Prostate gland (tissue), 2 donors: ENCODE results near the gene TUSC7. TPM values are rescaled to one million over a fixed set of nuclear protein-coding genes. Genes with fewer than 3 reads are reported as not detected.

Experiments used
- DNase-seq: peaks from one replicate; pipeline ENCODE4 v3.0.0-alpha.2; 2019; ENCODE audit warnings: low spot score
- H3K27ac ChIP-seq, 2 donors: fragments of 200-600 bp; sonication (generic); 2 replicates each; pipeline ENCODE4 v1.5.1; 2017 to 2019
- H3K27me3 ChIP-seq: fragments of 200-600 bp; sonication (generic); replicated peaks from 2 replicates; pipeline ENCODE4 v1.5.1; 2019; ENCODE audit not compliant: insufficient read depth
- H3K36me3 ChIP-seq, 2 donors: fragments of 200-600 bp; sonication (generic); 1 replicate in 1 of 2; 2 replicates in 1 of 2; pipeline versions ENCODE4 v1.5.1 to v1.8.1; 2017 to 2019
- H3K4me1 ChIP-seq: fragments of 200-600 bp; sonication (generic); replicated peaks from 2 replicates; pipeline ENCODE4 v1.5.1; 2019
- H3K4me3 ChIP-seq, 2 donors: fragments of 200-600 bp; sonication (generic); 2 replicates each; pipeline ENCODE4 v1.5.1; 2017 to 2019
- H3K9me3 ChIP-seq: fragments of 200-600 bp; sonication (generic); 2 replicates; pipeline ENCODE4 v1.5.1; 2017
- POLR2A ChIP-seq: fragments of 450-650 bp; IDR thresholded peaks from one replicate; pipeline ENCODE4 v1.6.1; 2016; ENCODE audit warnings: antibody characterized with exemption, mild to moderate bottlenecking
- POLR2AphosphoS5 ChIP-seq: sonication (generic); formaldehyde crosslinking; IDR thresholded peaks from one replicate; pipeline ENCODE4 v1.6.1; 2017; ENCODE audit warnings: antibody characterized with exemption
- WGBS: methylation state at CpG from one replicate; pipeline ENCODE4 v1.1.5; 2018; 5-methylcytosine and 5-hydroxymethylcytosine counted together
- intact Hi-C: fragments of 100-400 bp; cut with DNase I; formaldehyde crosslinking; loops from one replicate; pipeline ENCODE4 v1.14.2; 2022
- total RNA-seq, 2 donors: library from RNA; depleted of rRNA; stranded (reverse); fragments of >200 nt; gene quantifications; one replicate each; pipeline ENCODE4 v1.1.0, GENCODE V29; 2016
- TF ChIP-seq, protein P1 (sequence below), 4 experiments: fragments of 200-600 bp in 2 of 4; fragments of 450-650 bp in 2 of 4; sonication (generic) in 2 of 4; IDR thresholded peaks; 1 replicate in 3 of 4; 2 replicates in 1 of 4; pipeline ENCODE4 v1.5.1; 2016 to 2019; ENCODE audit warnings: antibody characterized with exemption in 4 of 4, mild to moderate bottlenecking in 2 of 4, moderate library complexity in 2 of 4

TUSC7 gene
- total RNA-seq, 2 donors from 2014 or later: not detected

- 6% methylated on average over 3 of the region's 3 CpGs for WGBS
- H3K4me3 ChIP-seq: no peak overlapping the region
- no peaks in the 10 kb centered on the region for H3K4me1 ChIP-seq
- H3K27me3 ChIP-seq: no peaks in the 10 kb centered on the region
- no peaks in the 10 kb centered on the region for H3K36me3 ChIP-seq
- H3K9me3 ChIP-seq: no peaks in the 10 kb centered on the region
- TF ChIP-seq, protein P1, sequence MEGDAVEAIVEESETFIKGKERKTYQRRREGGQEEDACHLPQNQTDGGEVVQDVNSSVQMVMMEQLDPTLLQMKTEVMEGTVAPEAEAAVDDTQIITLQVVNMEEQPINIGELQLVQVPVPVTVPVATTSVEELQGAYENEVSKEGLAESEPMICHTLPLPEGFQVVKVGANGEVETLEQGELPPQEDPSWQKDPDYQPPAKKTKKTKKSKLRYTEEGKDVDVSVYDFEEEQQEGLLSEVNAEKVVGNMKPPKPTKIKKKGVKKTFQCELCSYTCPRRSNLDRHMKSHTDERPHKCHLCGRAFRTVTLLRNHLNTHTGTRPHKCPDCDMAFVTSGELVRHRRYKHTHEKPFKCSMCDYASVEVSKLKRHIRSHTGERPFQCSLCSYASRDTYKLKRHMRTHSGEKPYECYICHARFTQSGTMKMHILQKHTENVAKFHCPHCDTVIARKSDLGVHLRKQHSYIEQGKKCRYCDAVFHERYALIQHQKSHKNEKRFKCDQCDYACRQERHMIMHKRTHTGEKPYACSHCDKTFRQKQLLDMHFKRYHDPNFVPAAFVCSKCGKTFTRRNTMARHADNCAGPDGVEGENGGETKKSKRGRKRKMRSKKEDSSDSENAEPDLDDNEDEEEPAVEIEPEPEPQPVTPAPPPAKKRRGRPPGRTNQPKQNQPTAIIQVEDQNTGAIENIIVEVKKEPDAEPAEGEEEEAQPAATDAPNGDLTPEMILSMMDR (IDR thresholded peaks at IDR 0.05): no peak
- TF ChIP-seq POLR2AphosphoS5: no peak
- TF ChIP-seq POLR2A: no peak
- DNase-seq: no peak
- H3K27ac ChIP-seq: no peak overlapping the region
- intact Hi-C loops: no loop called here
Measured at GRCh38 chr3:116749388-116749787, 39.8 kb downstream of the TUSC7 start.

DNA sequence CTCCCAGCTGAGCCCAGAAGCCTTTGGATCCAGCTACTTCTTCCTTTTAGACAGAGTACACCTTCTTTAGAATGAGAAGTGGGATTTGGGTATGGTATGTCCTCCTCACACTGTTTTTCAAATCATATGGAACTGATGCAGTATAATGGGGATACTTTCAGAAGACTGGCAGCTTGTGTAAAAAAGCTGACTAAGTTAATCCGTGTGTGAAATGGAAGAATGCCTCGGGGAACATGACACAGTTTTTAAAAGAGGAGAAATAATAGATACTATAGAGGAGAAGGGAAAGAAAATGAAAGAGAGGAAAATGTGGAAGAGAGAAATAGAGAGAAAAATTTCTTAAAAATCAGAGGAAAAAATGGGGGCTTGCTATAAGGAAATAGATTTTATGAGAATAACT is 47.7 kb downstream of the TUSC7 start:
- no peak overlapping the region for H3K4me3 ChIP-seq
- no peaks in the 10 kb centered on the region for H3K9me3 ChIP-seq
- TF ChIP-seq POLR2AphosphoS5 (no peak), POLR2A (no peak)
- TF ChIP-seq, protein P1 (IDR thresholded peaks at IDR 0.05): no peak
- H3K27me3 ChIP-seq: no peaks in the 10 kb centered on the region
- intact Hi-C loops: loop anchor here (2.0 to 5.0 kb wide), 2 partner anchors 305 to 620 kb away; no protein-coding TSS in a partner anchor
- no peaks in the 10 kb centered on the region for H3K4me1 ChIP-seq
- H3K27ac ChIP-seq: no peak overlapping the region
- H3K36me3 ChIP-seq: no peaks in the 10 kb centered on the region
- WGBS: 49% methylated on average over 2 of the region's 2 CpGs
- DNase-seq: no peak

- no peaks in the 10 kb centered on the region for H3K4me1 ChIP-seq
- no peak for DNase-seq
- no peaks in the 10 kb centered on the region for H3K9me3 ChIP-seq
- H3K4me3 ChIP-seq: no peak overlapping the region
- H3K27me3 ChIP-seq: no peaks in the 10 kb centered on the region
- TF ChIP-seq, protein P1 (IDR thresholded peaks at IDR 0.05): no peak
- intact Hi-C loops: loop anchor here (5.0 kb wide), 1 partner anchor 622 kb away; no protein-coding TSS in a partner anchor
- 89% methylated on average over 1 of the region's 1 CpG for WGBS
- H3K27ac ChIP-seq: no peak overlapping the region
- no peaks in the 10 kb centered on the region for H3K36me3 ChIP-seq
Measured at GRCh38 chr3:116759316-116759715, 49.7 kb downstream of the TUSC7 start.
